ENCODE data around the gene CABLES2.

DNA sequence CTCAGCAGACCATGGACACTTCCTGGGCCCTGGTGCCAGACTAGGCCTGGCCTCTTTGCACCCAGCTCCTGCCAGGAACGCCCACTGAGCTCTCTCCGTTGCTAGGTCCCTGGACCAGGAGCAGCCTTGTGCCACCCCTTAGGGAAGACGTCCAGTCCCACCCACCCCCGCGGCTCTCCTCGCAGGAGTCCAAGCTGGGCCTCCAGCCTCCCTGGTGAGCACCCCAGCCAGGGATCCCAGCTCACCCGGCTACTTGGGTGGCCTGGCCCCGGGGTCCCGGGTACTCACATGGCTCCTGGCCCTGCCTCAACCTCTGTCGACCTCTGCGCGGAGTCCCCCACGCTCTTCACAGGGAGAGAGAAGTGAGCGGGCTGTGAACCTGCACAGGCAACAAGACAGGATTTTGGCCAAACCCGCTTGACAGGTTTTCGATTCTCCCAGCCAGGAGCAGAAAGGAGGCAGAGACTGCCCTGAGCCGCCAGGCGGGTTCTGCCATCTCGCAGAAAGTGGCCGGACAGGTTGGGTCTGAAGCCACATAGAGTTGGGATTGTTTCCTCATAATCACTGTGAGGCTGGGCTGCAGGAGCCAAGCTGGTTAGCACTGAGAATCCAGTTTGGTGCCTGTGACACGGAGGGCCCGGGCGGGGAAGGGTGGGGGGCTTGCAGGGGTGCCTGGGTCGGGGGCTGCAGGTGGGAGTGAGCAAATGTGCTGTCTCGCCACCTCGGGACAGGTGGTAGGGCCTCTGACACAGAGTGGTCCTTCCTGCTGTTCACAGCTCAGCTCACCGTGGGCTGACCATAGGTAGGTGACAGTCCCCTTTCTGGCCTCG is 20.3 kb upstream of the CABLES2 start, which contains the start of gene RBBP8NL:
- TF ChIP-seq, protein P1, sequence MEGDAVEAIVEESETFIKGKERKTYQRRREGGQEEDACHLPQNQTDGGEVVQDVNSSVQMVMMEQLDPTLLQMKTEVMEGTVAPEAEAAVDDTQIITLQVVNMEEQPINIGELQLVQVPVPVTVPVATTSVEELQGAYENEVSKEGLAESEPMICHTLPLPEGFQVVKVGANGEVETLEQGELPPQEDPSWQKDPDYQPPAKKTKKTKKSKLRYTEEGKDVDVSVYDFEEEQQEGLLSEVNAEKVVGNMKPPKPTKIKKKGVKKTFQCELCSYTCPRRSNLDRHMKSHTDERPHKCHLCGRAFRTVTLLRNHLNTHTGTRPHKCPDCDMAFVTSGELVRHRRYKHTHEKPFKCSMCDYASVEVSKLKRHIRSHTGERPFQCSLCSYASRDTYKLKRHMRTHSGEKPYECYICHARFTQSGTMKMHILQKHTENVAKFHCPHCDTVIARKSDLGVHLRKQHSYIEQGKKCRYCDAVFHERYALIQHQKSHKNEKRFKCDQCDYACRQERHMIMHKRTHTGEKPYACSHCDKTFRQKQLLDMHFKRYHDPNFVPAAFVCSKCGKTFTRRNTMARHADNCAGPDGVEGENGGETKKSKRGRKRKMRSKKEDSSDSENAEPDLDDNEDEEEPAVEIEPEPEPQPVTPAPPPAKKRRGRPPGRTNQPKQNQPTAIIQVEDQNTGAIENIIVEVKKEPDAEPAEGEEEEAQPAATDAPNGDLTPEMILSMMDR (IDR thresholded peaks at IDR 0.05) = peak in 6 of 7 experiments; percentile 35 to 79 (median 66)
- peak in 2 of 3 donors; percentile 38 to 40 for TF ChIP-seq POLR2A (IDR thresholded peaks at IDR 0.05)
